Skin epidermis (tissue), 12 donors: ENCODE measurements around the gene MPZL3.

Source experiments
- H3K27ac ChIP-seq, 21 experiments: fragments of 200-600 bp; sonication (generic) in 11 of 21; one replicate each; pipeline ENCODE4 v1.5.0; 2020; ENCODE audit warnings: mild to moderate bottlenecking in 3 of 21, inconsistent platforms in 2 of 21, moderate library complexity in 2 of 21
- H3K4me3 ChIP-seq, 7 experiments: fragments of 200-600 bp; sonication (generic) in 2 of 7; one replicate each; pipeline ENCODE4 v1.5.0; 2020; ENCODE audit warnings: inconsistent platforms in 2 of 7, mild to moderate bottlenecking in 2 of 7, moderate library complexity in 1 of 7

Gene MPZL3

DNA sequence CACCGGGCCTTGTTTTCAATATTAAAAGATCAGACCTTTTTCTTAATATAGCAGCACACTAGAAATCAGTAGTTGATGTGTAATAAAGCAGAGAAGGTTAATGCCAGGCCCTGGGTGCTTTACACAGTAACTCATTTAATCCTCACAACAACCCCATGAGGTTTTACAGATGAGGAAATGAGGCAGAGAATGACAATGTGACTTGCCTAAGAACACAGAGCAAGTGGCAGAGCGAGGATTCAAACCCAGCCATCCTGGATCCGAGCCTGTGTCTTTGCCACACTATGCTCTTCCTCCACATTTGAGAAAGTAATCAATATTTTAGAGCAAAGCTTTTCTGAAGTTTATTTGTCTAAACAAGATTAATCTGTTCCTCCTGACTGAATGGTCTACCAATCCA is 34.6 kb downstream of the MPZL3 start:
- Histone ChIP-seq H3K27ac (peak overlapping the region in 11 of 21 experiments; percentile 2 to 90 (median 43)), H3K4me3 (peak overlapping the region in 1 of 7 experiments; percentile 4)

DNA sequence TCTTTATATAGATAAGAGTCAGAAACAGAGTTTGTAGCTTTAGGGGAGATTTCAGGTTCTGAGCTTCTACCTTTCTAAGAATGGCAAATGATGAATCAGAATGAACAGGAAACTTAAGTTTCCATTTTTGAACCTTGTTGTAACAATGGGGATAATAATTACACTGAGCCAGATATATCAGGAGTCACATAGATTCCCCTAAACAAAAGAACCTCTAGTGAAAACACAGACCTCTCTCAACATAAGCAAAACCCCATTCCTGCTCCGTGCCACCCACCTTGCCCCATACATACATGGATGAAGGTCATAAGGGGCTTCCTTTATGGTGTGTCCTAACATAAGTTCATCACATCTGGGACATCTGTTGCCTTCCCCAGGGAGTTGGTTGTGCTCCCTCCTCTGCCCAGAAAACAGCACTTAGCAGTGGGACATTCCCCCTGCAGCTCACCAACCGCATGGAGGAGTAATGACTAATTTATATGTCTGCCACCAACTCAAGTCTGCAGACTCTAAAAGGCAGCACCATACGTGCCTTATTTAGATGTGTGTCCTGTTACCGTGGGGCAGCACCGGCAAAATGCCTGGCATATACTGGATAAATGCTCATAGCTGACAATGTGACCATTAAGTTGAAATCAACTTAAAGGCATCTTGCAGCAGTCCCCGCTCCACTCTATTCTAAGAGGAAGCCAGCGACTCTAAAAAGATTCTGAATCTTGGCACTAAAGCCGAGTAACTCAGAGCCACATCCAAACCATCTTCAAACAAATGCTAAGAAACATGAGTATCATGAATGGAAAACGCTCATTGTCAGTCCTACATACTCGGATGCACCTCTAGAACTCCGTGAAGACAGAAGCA is 35.3 kb downstream of the MPZL3 start:
- peak overlapping the region in 1 of 7 experiments; percentile 4 for H3K4me3 ChIP-seq
- peak overlapping the region in 14 of 21 experiments; percentile 2 to 90 (median 38) for H3K27ac ChIP-seq

DNA sequence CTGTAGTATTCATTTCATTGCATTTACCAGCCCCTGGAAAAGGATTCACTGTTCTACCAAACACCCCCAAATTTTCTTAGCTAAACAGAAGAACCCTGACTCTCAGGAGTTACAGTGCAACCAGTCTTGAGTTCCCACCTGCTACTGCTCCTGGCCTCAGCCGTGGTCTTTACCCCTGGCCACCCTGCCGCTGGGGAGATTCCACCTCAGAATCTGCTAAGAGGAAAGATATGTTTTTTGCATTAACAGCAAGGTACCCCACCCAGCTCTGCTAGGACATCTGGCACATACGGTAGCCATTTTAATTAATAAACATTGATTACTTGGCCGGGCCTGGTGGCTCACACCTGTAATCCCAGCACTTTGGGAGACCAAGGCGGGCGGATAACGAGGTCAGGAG is 36.4 kb downstream of the MPZL3 start:
- Histone ChIP-seq H3K4me3 (no peak overlapping the region), H3K27ac (peak overlapping the region in 16 of 21 experiments; percentile 1 to 90 (median 31))

DNA sequence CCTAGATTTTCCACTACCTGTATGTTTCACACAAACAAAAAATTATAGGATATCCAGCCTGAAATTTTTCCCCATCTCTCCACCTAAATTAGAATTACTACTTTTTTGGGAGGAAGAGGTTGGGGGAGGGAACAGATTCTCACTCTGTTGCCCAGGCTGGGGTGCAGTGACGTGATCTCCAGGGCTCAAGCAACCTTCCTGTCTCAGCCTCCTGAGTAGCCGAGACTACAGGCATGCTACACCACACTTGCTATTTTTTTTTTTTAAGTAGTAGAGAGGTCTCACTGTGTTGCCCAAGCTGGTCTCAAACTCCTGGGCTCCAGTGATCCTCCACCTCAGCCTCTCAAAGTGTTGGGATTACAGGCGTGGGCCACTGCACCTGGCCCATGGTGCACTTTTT is 36.9 kb downstream of the MPZL3 start:
- H3K27ac ChIP-seq, result peak overlapping the region in 15 of 21 experiments; percentile 1 to 90 (median 40)

DNA sequence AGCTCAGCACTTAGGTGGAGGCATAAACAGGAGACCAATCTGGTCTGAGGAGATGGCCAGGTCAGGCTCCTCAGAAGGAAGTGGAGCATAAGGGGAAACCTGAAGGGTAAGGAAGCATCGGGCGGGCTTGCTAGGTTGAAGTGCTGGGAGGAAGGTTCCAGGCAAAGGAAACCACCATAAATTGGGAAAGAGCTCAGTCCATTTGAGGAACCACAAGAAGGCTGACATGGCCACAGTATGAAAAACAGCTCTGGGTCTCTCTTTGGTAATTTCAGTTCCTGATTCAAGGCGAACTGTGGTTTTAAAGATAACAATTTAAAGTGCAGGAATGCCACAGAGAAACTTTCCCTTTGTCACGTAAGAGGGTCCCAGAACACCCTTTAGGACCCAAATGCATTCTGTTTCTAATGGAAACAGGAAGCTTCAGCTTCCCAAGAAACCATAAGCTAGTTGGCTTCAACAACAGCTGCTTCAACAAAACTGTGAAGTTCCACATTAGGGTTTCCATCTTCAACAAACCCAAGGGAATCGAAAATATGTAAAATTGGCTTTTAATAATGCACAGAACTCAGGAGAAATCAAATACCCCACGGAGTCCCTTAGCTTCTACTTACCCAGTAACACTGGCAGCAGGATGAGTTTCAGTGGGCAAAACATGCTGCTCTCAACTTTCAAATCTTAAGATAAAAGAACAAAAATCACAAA is 37.8 kb downstream of the MPZL3 start:
- Histone ChIP-seq H3K27ac (peak overlapping the region in 12 of 21 experiments; percentile 1 to 90 (median 47)), H3K4me3 (no peak overlapping the region)

More for the DNA sequence above, 36.9 kb downstream of the MPZL3 start:
- no peak overlapping the region for H3K4me3 ChIP-seq

DNA sequence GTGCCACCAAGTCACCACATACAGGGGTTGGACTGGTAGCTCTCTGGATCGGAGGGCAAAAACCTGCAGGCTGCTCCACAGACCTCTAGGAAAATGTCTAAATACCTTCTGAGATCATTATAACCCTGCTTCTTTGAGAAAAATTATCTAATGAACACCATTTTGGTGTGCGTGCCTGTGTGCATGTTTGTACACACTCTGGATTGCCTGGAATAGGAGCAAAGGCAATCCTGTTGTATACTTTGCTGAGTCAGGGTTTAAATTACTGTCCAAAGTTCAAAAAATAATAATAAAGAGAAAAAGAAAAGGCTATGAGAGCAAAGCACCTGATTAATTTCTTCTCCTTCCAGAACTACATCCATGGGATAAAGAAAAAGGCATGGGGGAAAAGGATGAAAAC is 38.4 kb downstream of the MPZL3 start:
- Histone ChIP-seq H3K27ac (peak overlapping the region in 11 of 21 experiments; percentile 4 to 90 (median 41)), H3K4me3 (no peak overlapping the region)

DNA sequence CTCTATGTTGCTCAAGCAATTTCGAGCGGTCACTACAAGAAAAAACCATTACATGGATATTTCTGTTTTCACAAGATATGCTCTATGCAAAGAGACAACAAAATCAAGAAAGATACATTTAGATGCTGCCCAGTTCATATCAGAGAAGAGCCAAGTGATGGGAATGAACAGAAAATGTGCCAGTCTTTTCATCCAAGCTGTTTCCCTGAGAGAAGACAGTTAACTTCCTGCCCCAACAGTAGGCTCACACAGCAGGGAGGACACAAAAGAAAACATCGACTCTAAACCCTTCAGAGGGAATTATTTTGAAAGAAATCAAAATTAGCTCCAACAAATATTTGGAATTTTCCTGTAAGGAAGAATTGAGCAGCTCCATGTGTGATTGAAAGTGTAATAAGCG is 39.0 kb downstream of the MPZL3 start:
- Histone ChIP-seq H3K4me3 (no peak overlapping the region), H3K27ac (peak overlapping the region in 9 of 21 experiments; percentile 7 to 90 (median 47))

DNA sequence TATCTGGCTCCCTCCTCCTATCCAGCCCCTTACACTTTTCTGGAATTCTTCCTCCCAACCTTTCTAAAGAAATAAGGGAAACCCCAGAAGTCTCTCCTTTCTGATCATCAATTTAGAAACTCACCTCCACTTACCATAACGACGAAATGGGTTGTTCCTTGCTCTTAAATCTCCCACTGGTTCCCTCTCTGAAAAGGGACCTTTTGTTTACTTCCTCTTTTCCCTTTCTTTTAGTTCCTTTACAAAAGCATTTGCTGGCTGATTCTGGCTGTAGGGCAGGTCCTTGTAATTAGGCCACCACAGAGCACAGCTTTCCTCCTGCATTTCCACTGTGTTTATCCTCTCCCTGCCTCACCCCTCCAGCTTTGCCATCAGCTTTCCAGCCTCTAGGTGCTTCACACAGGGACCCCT is 39.4 kb downstream of the MPZL3 start:
- Histone ChIP-seq H3K4me3 (no peak overlapping the region), H3K27ac (peak overlapping the region in 6 of 21 experiments; percentile 3 to 90 (median 58))

DNA sequence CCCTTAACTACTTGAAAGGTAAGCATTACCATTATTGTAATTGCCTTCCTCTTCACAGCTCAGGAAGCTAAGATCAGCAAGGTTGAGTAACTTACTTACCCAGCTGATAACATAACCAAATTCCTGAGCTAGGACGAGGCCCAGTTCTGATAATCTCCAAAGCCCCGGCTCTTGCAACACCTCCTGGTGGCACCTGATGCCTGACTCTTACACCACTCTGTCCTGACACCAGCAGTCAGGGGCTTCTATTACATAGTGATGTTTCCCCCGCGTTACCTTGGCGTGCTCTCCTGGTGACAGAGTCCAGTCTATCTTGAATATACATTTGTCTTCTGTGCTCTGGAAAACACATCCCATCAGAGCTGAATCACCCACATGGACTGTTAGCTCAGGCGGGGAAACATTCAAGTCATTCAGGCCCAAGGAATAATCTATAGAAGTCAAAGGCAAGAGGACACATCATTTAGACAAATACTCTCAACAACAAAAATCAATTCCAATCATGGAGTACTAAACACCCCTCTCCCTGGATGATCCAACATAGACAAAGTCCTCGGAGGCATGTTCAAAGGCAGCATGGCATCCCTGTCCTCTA is 39.9 kb downstream of the MPZL3 start:
- peak overlapping the region in 2 of 21 experiments; percentile 3 to 90 for H3K27ac ChIP-seq
- no peak overlapping the region for H3K4me3 ChIP-seq

DNA sequence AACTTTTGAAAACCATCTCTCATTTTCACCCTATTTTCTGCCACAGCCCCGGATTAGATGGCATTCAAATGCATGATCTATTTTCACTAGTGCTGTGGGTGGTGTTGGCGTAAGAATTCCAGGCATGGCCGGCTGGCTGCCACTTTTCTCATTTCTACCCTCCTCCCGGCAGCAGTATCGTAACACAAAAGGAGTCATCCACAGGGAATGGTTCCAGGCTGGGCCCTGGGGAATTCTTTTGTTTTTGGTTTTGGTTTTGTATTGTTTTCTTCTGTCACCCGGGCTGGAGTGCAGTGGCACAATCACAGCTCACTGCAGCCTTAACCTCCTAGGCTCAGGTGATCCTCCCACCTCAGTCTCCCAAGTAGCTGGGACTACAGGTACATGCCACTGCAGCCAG is 41.2 kb downstream of the MPZL3 start:
- Histone ChIP-seq H3K4me3 (no peak overlapping the region), H3K27ac (no peak overlapping the region)

DNA sequence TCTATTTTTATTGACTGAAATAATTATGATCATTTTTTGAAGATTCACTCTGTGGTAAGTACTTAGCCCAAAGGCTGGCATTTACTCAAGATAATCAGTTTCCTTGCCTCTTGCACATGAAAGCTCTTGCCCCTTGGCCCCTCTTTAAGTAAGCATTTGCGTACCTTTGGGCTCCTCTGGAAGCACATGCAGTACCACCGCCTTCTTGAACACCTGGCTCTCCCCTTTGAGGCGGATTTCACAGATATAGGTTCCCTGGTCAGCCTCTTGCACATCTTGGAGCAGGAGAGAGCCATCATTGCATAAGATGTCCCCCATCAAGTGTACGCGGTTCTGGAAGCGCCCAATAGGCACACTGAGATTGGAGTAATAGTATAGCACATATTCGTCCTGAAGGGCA is 41.8 kb downstream of the MPZL3 start:
- Histone ChIP-seq H3K27ac (no peak overlapping the region), H3K4me3 (no peak overlapping the region)

DNA sequence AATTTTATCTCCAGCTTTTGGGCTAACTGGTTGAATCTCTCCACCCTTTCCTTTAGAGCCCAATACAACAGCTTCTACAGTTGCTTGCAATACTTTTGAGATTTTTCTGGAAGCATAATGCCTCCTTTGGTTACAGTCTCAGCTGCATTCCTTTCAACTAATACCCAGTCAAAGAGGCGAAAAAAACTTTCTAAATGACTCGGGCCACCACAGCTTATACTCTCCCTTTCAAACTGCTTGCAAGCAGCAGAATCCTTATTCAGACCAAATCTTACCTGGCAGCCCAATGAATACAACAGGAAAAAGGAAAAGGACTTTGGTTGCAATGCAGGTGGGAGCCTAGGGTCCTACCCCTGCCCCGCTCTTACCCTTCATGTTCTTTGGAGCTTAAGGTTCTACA is 43.1 kb downstream of the MPZL3 start:
- no peak overlapping the region for H3K27ac ChIP-seq
- H3K4me3 ChIP-seq, result no peak overlapping the region

DNA sequence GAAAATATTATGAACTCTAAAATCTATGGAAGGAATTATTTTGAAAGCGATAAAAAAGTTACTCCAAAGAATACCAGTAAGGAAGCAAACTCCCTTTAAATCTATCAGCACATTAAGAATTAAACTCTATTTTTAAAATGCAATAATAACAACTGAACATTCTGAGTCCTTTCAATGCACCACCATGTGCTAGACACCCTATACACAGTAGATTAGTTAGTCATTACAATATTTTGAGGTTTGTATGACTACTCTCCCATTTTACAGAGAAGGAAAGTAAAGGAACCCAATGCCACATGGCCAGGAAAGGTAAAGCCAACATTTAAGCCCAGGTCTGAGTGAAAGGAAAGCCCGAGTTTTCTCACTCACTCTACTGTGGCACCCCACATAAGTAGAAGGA is 45.1 kb downstream of the MPZL3 start:
- no peak overlapping the region for H3K4me3 ChIP-seq
- H3K27ac ChIP-seq, result peak overlapping the region in 15 of 21 experiments; percentile 14 to 77 (median 51)

DNA sequence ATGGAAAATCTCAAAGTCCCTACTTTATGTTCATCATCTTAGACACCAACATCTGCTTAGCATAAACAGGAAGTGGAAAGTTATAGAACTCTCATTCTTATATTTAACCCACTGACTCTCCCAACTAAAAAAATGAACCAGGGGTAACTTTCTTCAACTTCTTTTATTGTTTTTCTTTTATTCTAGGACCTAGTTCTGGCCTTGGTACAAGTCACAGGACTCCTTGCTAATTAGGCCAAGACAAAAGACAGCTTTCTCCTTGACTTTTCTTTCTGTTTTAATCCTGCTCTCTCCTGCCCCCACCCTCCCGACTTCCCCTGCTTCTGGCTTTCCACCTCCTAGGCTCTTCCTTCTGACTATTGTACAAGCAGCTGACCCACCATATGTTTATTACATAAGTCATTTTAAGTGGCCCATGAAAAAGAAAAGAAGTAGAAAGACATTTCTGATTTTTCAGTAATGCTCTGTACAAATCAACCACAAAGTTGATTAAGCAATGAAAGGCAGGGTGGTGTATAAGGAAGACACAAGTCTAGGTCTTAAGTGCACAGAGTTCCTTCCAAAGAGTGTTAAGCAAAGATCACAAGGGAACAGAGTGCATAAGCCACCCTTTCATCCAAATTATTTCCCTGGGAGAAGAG is 45.7 kb downstream of the MPZL3 start:
- H3K27ac ChIP-seq, result peak overlapping the region in 14 of 21 experiments; percentile 24 to 77 (median 52)
- H3K4me3 ChIP-seq, result no peak overlapping the region

DNA sequence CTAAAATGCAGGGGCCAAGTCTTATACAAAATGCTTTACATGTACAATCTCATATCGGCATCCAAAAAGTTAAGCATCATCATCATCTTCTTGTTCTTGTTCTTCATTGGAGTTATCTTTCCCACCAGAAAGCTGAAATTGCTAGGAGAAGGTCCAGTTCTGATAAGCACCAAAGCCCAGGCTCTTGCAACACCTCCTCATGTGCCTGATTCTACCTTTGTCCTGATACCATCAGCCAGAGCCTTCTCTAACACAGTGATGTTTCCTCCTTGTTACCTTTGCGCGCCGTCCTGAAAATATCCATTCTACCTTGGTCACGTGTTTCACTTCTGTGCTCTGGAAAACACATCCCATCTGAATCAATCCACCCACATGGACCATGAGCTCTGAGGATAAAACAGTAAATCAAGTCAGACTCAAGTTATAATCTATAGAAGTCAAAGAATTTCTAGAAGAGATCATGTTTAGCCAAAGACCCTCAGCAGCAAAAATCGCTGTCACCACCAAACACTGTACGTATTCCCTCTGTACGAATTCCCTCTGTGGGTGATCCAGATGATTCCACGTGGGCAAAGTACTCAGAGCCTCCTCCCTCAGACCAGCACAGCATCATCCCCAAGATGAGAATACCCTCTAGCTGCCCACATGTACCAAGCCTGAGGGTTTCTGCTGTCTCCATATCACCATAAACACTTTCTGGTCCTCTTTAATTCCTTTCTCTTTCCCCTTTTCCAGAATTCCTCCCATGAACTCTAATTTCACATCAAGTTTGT is 46.4 kb downstream of the MPZL3 start:
- no peak overlapping the region for H3K4me3 ChIP-seq
- H3K27ac ChIP-seq, result peak overlapping the region in 9 of 21 experiments; percentile 42 to 77 (median 65)

DNA sequence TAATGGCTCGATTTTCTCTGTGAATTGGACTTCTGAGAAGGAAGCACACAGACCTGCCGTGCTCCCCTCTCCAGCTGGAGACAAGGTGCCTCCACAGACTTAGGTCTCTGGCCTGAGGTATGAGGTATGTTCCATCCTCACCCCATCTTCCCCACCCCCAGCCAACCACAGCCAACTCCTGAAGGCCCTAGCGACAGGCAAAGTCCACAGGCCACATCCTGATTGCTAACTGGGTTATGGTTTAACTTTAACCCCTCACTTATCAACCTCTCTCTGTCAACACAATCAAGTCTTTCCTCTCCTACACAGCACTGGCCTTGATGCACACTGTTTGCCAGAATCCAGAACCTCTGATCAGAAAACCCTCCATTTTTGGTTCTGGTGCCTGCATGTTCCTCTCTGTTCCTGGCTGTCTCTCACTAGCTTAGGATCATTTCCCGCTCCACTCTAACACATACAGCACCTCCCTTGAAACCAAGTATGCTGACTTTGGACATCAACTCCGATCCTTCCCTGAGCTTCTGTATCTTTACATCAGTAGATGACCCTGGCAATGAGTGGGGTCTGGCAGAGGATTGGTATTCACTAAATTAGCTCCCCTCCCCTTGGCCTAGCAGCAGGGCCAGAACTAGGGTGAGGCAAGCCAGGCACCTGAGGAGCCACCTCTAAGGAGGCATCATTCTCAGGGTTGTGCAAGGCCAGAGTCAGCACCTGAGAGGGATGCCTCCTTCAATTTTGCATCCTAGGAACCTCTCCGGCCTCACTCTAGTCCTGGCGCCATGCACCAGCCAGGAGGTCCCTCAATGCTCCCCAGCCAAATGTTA is 49.4 kb downstream of the MPZL3 start:
- H3K27ac ChIP-seq, result peak overlapping the region in 5 of 21 experiments; percentile 53 to 75 (median 67)
- no peak overlapping the region for H3K4me3 ChIP-seq

DNA sequence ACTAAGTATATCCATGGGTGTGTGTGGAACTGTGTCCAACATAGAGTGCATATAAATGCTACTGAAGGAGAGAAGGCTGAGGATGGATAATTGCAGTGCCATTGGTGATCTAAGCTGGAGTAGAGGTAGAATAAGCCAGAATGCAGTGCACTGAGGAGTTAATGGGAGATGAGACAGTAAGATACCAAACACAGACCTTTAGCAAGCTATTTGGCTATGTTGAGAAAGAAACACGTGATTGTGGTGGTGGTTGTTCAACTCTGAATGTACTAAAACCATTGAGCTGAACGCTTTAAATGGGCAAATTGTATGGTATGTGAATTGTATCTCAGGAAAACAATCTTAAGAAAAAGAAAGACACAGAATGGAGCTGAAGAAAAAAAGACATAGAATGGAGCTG is 50.2 kb downstream of the MPZL3 start:
- Histone ChIP-seq H3K4me3 (no peak overlapping the region), H3K27ac (peak overlapping the region in 4 of 21 experiments; percentile 65 to 75 (median 68))
